Right atrium auricular region (tissue), 2 donors: Measurements from ENCODE around the gene ZBTB20. TPM values are rescaled to one million over a fixed set of nuclear protein-coding genes. Genes with fewer than 3 reads are reported as not detected.

Experiments
- DNase-seq: peaks from one replicate; pipeline ENCODE4 v3.0.0-alpha.2; 2019; ENCODE audit warnings: low spot score
- H3K27ac ChIP-seq, 2 donors: fragments of 200-600 bp; sonication (generic); 1 replicate in 1 of 2; 2 replicates in 1 of 2; pipeline ENCODE4 v1.5.1; 2016 to 2019
- H3K27me3 ChIP-seq, 2 donors: fragments of 200-600 bp; sonication (generic); one replicate each; pipeline versions ENCODE4 v1.5.1 to v1.6.0; 2017 to 2019
- H3K36me3 ChIP-seq: fragments of 200-600 bp; sonication (generic); one replicate; pipeline ENCODE4 v1.5.1; 2016
- H3K4me1 ChIP-seq, 2 donors: fragments of 200-600 bp; sonication (generic); one replicate each; pipeline versions ENCODE4 v1.5.1 to v1.6.0; 2017 to 2019
- H3K4me3 ChIP-seq, 2 donors: fragments of 200-600 bp; sonication (generic); 1 replicate in 1 of 2; 2 replicates in 1 of 2; pipeline ENCODE4 v1.5.1; 2017 to 2019; ENCODE audit warnings: mild to moderate bottlenecking in 1 of 2, moderate library complexity in 1 of 2
- H3K9me3 ChIP-seq, 2 donors: fragments of 200-600 bp; sonication (generic); one replicate each; pipeline ENCODE4 v1.5.1; 2019
- total RNA-seq, 2 donors: library from RNA; depleted of rRNA; stranded (reverse); fragments of >200 nt; gene quantifications; one replicate each; pipeline ENCODE4 v1.1.0, GENCODE V29; 2016
- TF ChIP-seq, protein P1 (sequence below), 2 donors: fragments of 200-600 bp; sonication (generic); IDR thresholded peaks; one replicate each; pipeline ENCODE4 v1.5.1; 2019; ENCODE audit warnings: antibody characterized with exemption in 2 of 2

ZBTB20 gene
- total RNA-seq, 2 donors from 2014 or later = 84.6 to 90.8 TPM

DNA sequence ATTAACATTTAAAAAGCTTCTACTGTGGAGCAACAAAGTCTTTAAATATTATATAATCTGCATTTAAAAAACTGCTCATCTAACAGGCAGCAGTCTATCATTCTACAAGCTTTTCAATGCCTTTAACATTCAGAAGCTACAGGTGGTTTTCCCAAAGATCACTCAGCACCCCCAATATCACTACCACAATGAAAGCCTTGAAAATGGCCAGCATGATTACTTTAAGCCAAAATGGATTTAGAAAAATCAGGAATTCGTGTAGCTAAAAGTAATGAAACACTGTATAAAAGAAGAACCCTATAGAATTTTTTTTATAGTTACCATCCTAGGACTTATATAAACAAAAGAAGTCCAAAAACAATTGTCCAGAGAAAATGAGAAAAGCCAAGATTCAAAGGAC, 452.8 kb downstream of the ZBTB20 start:
- H3K4me3 ChIP-seq = no peak overlapping the region
- H3K4me1 ChIP-seq = no peaks in the 10 kb centered on the region
- no peaks in the 10 kb centered on the region for H3K27me3 ChIP-seq
- H3K36me3 ChIP-seq = no peaks in the 10 kb centered on the region
- no peak for DNase-seq
- no peak overlapping the region for H3K27ac ChIP-seq
- no peaks in the 10 kb centered on the region for H3K9me3 ChIP-seq
- TF ChIP-seq, protein P1, sequence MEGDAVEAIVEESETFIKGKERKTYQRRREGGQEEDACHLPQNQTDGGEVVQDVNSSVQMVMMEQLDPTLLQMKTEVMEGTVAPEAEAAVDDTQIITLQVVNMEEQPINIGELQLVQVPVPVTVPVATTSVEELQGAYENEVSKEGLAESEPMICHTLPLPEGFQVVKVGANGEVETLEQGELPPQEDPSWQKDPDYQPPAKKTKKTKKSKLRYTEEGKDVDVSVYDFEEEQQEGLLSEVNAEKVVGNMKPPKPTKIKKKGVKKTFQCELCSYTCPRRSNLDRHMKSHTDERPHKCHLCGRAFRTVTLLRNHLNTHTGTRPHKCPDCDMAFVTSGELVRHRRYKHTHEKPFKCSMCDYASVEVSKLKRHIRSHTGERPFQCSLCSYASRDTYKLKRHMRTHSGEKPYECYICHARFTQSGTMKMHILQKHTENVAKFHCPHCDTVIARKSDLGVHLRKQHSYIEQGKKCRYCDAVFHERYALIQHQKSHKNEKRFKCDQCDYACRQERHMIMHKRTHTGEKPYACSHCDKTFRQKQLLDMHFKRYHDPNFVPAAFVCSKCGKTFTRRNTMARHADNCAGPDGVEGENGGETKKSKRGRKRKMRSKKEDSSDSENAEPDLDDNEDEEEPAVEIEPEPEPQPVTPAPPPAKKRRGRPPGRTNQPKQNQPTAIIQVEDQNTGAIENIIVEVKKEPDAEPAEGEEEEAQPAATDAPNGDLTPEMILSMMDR (IDR thresholded peaks at IDR 0.05) = no peak

DNA sequence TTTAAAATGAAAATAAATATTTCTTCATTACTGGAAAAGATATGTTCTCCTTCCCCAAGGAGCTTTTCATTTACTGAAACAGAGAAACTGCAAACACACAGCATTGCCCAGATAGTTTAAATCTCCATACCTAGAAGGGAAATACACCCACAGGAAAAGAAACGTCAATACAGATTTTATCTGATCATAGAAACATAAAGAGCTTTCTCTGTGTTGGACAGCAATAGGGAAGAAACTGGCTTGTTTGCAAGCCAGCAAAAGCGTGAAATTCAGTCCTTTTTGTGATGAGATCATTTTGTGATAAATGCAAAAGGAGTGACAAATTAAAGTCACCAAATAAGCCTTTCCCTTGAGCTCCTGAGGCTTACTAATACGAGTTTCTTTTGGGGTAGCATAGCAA, 455.2 kb downstream of the ZBTB20 start:
- no peak for DNase-seq
- TF ChIP-seq, protein P1 (IDR thresholded peaks at IDR 0.05) = no peak
- Histone ChIP-seq H3K27ac (no peak overlapping the region), H3K9me3 (no peaks in the 10 kb centered on the region), H3K27me3 (no peaks in the 10 kb centered on the region), H3K36me3 (no peaks in the 10 kb centered on the region), H3K4me3 (no peak overlapping the region), H3K4me1 (peaks cover 0 to 2% of the 10 kb centered on the region in 2 donors)

DNA sequence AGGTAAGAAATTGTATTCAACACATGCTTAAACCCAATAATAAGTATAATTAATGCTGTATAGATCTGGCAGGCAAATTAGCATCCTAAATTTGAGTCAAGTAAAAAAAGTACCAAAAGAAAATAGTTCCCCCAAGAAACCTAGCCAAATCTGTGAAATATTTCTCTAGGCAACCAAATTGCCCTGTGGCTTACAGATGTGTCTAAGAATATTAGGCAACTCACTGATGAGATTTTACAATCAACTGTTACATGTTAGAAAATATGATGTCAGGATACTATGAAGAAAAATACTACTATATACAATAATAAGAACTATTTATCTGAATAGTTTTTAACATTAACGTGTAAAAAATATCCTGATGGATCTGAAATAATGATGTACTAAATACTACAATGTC, 456.2 kb downstream of the ZBTB20 start:
- no peak for DNase-seq
- H3K36me3 ChIP-seq = no peaks in the 10 kb centered on the region
- H3K27me3 ChIP-seq = no peaks in the 10 kb centered on the region
- H3K27ac ChIP-seq = no peak overlapping the region
- no peaks in the 10 kb centered on the region for H3K9me3 ChIP-seq
- H3K4me1 ChIP-seq = peaks cover 0 to 12% of the 10 kb centered on the region in 2 donors
- no peak overlapping the region for H3K4me3 ChIP-seq
- TF ChIP-seq, protein P1 (IDR thresholded peaks at IDR 0.05) = no peak

DNA sequence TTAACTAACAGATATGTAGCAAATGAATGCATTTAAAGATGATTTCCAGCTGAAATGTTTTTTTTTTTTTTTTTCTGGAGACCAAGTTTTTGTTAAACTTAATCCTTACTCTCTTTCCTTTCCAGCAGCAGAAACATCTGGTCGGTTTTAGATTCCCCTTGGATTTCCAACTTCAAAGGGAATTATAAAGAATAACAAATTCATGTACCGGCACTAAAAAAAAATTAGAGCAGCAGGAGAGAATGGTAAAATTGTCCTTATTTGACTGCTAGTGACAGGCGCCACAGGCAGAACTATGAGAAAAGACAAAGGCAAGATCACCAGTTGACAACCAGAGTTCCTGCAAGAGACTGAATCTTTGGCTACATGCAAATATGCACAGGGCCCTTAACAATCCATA, 459.9 kb downstream of the ZBTB20 start:
- no peaks in the 10 kb centered on the region for H3K36me3 ChIP-seq
- H3K27me3 ChIP-seq = no peaks in the 10 kb centered on the region
- peak overlapping the region; percentile 22 to 37 for H3K27ac ChIP-seq

DNA sequence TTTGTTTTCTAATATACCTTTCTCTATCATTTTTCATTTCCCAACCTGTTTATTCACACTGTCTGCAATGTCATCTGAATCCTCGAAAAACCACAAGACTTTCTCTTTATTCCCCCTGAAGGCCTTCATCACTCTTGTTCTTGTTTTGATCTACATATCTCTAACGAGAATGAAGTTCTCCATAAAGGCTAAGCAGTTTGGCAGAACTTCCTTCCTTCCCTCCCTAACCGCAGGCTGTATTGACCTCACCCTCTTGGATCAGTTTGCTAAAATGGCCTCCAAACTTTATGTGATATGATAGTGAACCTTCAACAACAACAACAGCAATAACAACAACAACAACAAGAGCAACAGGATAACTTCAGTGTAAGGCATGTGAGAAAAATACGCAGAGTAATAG, 460.5 kb downstream of the ZBTB20 start:
- Histone ChIP-seq H3K36me3 (no peaks in the 10 kb centered on the region), H3K4me1 (peaks cover 0 to 17% of the 10 kb centered on the region in 2 donors), H3K9me3 (no peaks in the 10 kb centered on the region), H3K27ac (peak overlapping the region; percentile 22 to 37), H3K27me3 (no peaks in the 10 kb centered on the region), H3K4me3 (no peak overlapping the region)
- DNase-seq = no peak
- TF ChIP-seq, protein P1 (IDR thresholded peaks at IDR 0.05) = no peak

More for the DNA sequence above, 459.9 kb downstream of the ZBTB20 start:
- no peaks in the 10 kb centered on the region for H3K9me3 ChIP-seq
- no peak for DNase-seq
- H3K4me3 ChIP-seq = no peak overlapping the region
- TF ChIP-seq, protein P1 (IDR thresholded peaks at IDR 0.05) = no peak
- H3K4me1 ChIP-seq = peaks cover 0 to 17% of the 10 kb centered on the region in 2 donors

DNA sequence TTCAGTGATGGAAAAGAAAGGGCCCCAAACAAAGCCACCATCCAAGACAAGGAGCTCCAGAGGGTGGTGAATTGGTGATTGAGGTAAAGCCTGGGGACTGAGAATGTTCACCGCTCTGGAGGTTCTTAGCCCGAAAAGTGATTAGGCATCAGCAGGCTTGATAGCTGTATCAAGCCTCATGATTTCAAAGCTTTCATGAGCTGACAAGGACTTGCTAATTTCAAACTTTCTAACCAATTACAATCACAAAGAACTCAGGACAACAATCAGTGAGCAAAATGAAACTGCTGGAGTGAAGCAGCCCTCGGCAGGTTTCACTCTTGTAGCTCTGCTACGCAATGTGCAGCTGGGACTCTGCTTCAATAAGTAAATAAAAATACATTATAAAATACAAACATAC, 461.9 kb downstream of the ZBTB20 start:
- Histone ChIP-seq H3K4me3 (peak overlapping the region in 1 of 2 donors; percentile 7), H3K27ac (peak overlapping the region; percentile 12 to 35)

More for the DNA sequence above, 461.9 kb downstream of the ZBTB20 start:
- peaks cover 0 to 17% of the 10 kb centered on the region in 2 donors for H3K4me1 ChIP-seq
- DNase-seq = no peak
- H3K27me3 ChIP-seq = no peaks in the 10 kb centered on the region
- TF ChIP-seq, protein P1 (IDR thresholded peaks at IDR 0.05) = no peak
- no peaks in the 10 kb centered on the region for H3K36me3 ChIP-seq
- no peaks in the 10 kb centered on the region for H3K9me3 ChIP-seq
